ENCODE data around the gene BCOR. TPM values are rescaled to one million over a fixed set of nuclear protein-coding genes. Genes with fewer than 3 reads are reported as not detected.

Gene BCOR
- total and polyA plus RNA-seq, 2 experiments from 2014 or later: 9.1 to 17.6 TPM

GRCh38 chrX:40120838-40121580 is 23.3 kb upstream of the BCOR start:
- Histone ChIP-seq H3K36me3 (ENCODE audit: low read depth) (no peaks in the 10 kb centered on the region), H3F3A (ENCODE audit: insufficient read depth) (no peaks in the 10 kb centered on the region), H3K9me2 (ENCODE audit: insufficient read depth) (no peaks in the 10 kb centered on the region), H3K4me1 (ENCODE audit: insufficient read depth) (no peaks in the 10 kb centered on the region), H3K4me2 (ENCODE audit: unreplicated experiment) (no peak overlapping the region), H3K4me3 (no peak overlapping the region), H3K79me2 (ENCODE audit: insufficient read depth) (no peaks in the 10 kb centered on the region), H3K9ac (no peak overlapping the region), H3K9me3 (ENCODE audit: low read depth) (no peaks in the 10 kb centered on the region), H4K20me1 (ENCODE audit: insufficient read depth) (no peaks in the 10 kb centered on the region), H3K27me3 (replicated peaks; ENCODE audit: insufficient read depth) (no peaks in the 10 kb centered on the region), H2AFZ (no peak overlapping the region), H3K27ac (no peak overlapping the region)
- 89 to 95% methylated on average over 7 to 11 of the region's 11 CpGs for WGBS, 2 experiments (ENCODE audit: low coverage in 1 of 2, low lambda C conversion rate in 2 of 2, missing lambda C conversion rate in 2 of 2)
- TF ChIP-seq EZH2phosphoT487 (IDR thresholded peaks at IDR 0.05; ENCODE audit: insufficient read depth, low read depth): no peak
- no peak for TF ChIP-seq EZH2 (IDR thresholded peaks at IDR 0.05; ENCODE audit: insufficient read depth, poor library complexity, severe bottlenecking)
- DNase-seq: no peak
- in situ Hi-C loops (cut with MboI): no loop called here

GRCh38 chrX:40117715-40118285 is 20.0 kb upstream of the BCOR start:
- Histone ChIP-seq H3K4me1 (ENCODE audit: insufficient read depth) (no peaks in the 10 kb centered on the region), H3K9me3 (ENCODE audit: low read depth) (no peaks in the 10 kb centered on the region), H3K27ac (no peak overlapping the region), H3F3A (ENCODE audit: insufficient read depth) (no peaks in the 10 kb centered on the region), H3K9ac (no peak overlapping the region), H3K27me3 (replicated peaks; ENCODE audit: insufficient read depth) (no peaks in the 10 kb centered on the region), H2AFZ (no peak overlapping the region), H3K4me3 (no peak overlapping the region), H3K4me2 (ENCODE audit: unreplicated experiment) (no peak overlapping the region), H3K9me2 (ENCODE audit: insufficient read depth) (no peaks in the 10 kb centered on the region), H3K79me2 (ENCODE audit: insufficient read depth) (no peaks in the 10 kb centered on the region), H3K36me3 (ENCODE audit: low read depth) (no peaks in the 10 kb centered on the region), H4K20me1 (ENCODE audit: insufficient read depth) (no peaks in the 10 kb centered on the region)
- in situ Hi-C loops (cut with MboI): no loop called here
- 92 to 94% methylated on average over 6 of the region's 6 CpGs for WGBS, 2 experiments (ENCODE audit: low coverage in 1 of 2, low lambda C conversion rate in 2 of 2, missing lambda C conversion rate in 2 of 2)
- no peak for DNase-seq
- TF ChIP-seq EZH2 (IDR thresholded peaks at IDR 0.05; ENCODE audit: insufficient read depth, poor library complexity, severe bottlenecking) (no peak), EZH2phosphoT487 (IDR thresholded peaks at IDR 0.05; ENCODE audit: insufficient read depth, low read depth) (no peak)

GRCh38 chrX:40116925-40117324 is 19.2 kb upstream of the BCOR start:
- no peaks in the 10 kb centered on the region for H4K20me1 ChIP-seq (ENCODE audit: insufficient read depth)
- H2AFZ ChIP-seq: no peak overlapping the region
- no peak for DNase-seq
- H3K4me2 ChIP-seq (ENCODE audit: unreplicated experiment): no peak overlapping the region
- TF ChIP-seq EZH2phosphoT487 (IDR thresholded peaks at IDR 0.05; ENCODE audit: insufficient read depth, low read depth) (no peak), EZH2 (IDR thresholded peaks at IDR 0.05; ENCODE audit: insufficient read depth, poor library complexity, severe bottlenecking) (no peak)
- H3K79me2 ChIP-seq (ENCODE audit: insufficient read depth): no peaks in the 10 kb centered on the region
- H3K9me2 ChIP-seq (ENCODE audit: insufficient read depth): no peaks in the 10 kb centered on the region
- H3K9ac ChIP-seq: no peak overlapping the region
- H3K4me3 ChIP-seq: no peak overlapping the region
- no peaks in the 10 kb centered on the region for H3K4me1 ChIP-seq (ENCODE audit: insufficient read depth)
- no peaks in the 10 kb centered on the region for H3F3A ChIP-seq (ENCODE audit: insufficient read depth)
- no peaks in the 10 kb centered on the region for H3K27me3 ChIP-seq (replicated peaks; ENCODE audit: insufficient read depth)
- H3K36me3 ChIP-seq (ENCODE audit: low read depth): no peaks in the 10 kb centered on the region
- in situ Hi-C loops (cut with MboI): no loop called here
- H3K27ac ChIP-seq: no peak overlapping the region
- no peaks in the 10 kb centered on the region for H3K9me3 ChIP-seq (ENCODE audit: low read depth)
- 96 to 99% methylated on average over 8 to 9 of the region's 9 CpGs for WGBS, 2 experiments (ENCODE audit: low coverage in 1 of 2, low lambda C conversion rate in 2 of 2, missing lambda C conversion rate in 2 of 2)

GRCh38 chrX:40112996-40113395 is 15.2 kb upstream of the BCOR start:
- Histone ChIP-seq H3K4me3 (no peak overlapping the region), H3K4me1 (ENCODE audit: insufficient read depth) (peaks cover 7% of the 10 kb centered on the region), H3K79me2 (ENCODE audit: insufficient read depth) (no peaks in the 10 kb centered on the region), H3K27me3 (replicated peaks; ENCODE audit: insufficient read depth) (no peaks in the 10 kb centered on the region), H3K4me2 (ENCODE audit: unreplicated experiment) (no peak overlapping the region), H3K9ac (no peak overlapping the region), H3F3A (ENCODE audit: insufficient read depth) (no peaks in the 10 kb centered on the region), H3K9me2 (ENCODE audit: insufficient read depth) (no peaks in the 10 kb centered on the region), H3K27ac (no peak overlapping the region), H3K9me3 (ENCODE audit: low read depth) (no peaks in the 10 kb centered on the region), H2AFZ (no peak overlapping the region), H4K20me1 (ENCODE audit: insufficient read depth) (no peaks in the 10 kb centered on the region), H3K36me3 (ENCODE audit: low read depth) (no peaks in the 10 kb centered on the region)
- WGBS, 2 experiments (ENCODE audit: low coverage in 1 of 2, low lambda C conversion rate in 2 of 2, missing lambda C conversion rate in 2 of 2): 95 to 100% methylated on average over 3 of the region's 3 CpGs
- TF ChIP-seq EZH2phosphoT487 (IDR thresholded peaks at IDR 0.05; ENCODE audit: insufficient read depth, low read depth): no peak
- TF ChIP-seq EZH2 (IDR thresholded peaks at IDR 0.05; ENCODE audit: insufficient read depth, poor library complexity, severe bottlenecking): no peak
- in situ Hi-C loops (cut with MboI): no loop called here
- DNase-seq: no peak

Data from GM23248 (cell line).